GM23338 (cell line): ENCODE data around the gene GSAP. TPM values are rescaled to one million over a fixed set of nuclear protein-coding genes. Genes with fewer than 3 reads are reported as not detected.

Experiments
- ATAC-seq: fragments of 200-7000 bp; cut with Tn5 transposase; 3 replicates; pipeline ENCODE4 v1.9.1; 2020
- DNase-seq: peaks from one replicate; pipeline ENCODE4 v3.0.0-alpha.2; 2015; ENCODE audit warnings: low spot score
- H2AFZ ChIP-seq: fragments of 200-600 bp; sonication (generic); 2 replicates; pipeline ENCODE4 v1.8.0; 2016; ENCODE audit warnings: antibody characterized with exemption, mild to moderate bottlenecking, moderate library complexity
- H3F3A ChIP-seq: fragments of 200-600 bp; sonication (generic); replicated peaks from 2 replicates; pipeline ENCODE4 v1.8.0; 2017; ENCODE audit warnings: antibody characterized with exemption, mixed run types, low read depth
- H3K27ac ChIP-seq: fragments of 200-600 bp; sonication (generic); 2 replicates; pipeline ENCODE4 v1.6.1; 2016; ENCODE audit warnings: low read depth
- H3K27me3 ChIP-seq: fragments of 200-600 bp; sonication (generic); 2 replicates; pipeline ENCODE4 v1.8.0; 2016; ENCODE audit warnings: mild to moderate bottlenecking, mixed run types, moderate library complexity; ENCODE audit not compliant: insufficient read depth
- H3K36me3 ChIP-seq: fragments of 200-600 bp; sonication (generic); 2 replicates; pipeline ENCODE4 v1.8.0; 2016; ENCODE audit warnings: mild to moderate bottlenecking; ENCODE audit not compliant: insufficient read depth
- H3K4me1 ChIP-seq: fragments of 200-600 bp; sonication (generic); 2 replicates; pipeline ENCODE4 v1.8.0; 2016; ENCODE audit warnings: mild to moderate bottlenecking, moderate library complexity; ENCODE audit not compliant: insufficient read depth
- H3K4me2 ChIP-seq: fragments of 200-600 bp; sonication (generic); 2 replicates; pipeline ENCODE4 v1.7.1; 2017; ENCODE audit warnings: mixed run types
- H3K4me3 ChIP-seq: fragments of 200-600 bp; sonication (generic); 2 replicates; pipeline ENCODE4 v1.6.1; 2016; ENCODE audit warnings: mixed run types
- H3K79me2 ChIP-seq: fragments of 200-600 bp; sonication (generic); replicated peaks from 2 replicates; pipeline ENCODE4 v1.8.0; 2017; ENCODE audit warnings: mild to moderate bottlenecking; ENCODE audit not compliant: insufficient read depth
- H3K9me2 ChIP-seq: fragments of 200-600 bp; sonication (generic); 2 replicates; pipeline ENCODE4 v1.8.0; 2017; ENCODE audit not compliant: insufficient read depth
- H4K20me1 ChIP-seq: fragments of 200-600 bp; sonication (generic); replicated peaks from 2 replicates; pipeline ENCODE4 v1.8.0; 2017; ENCODE audit warnings: mild to moderate bottlenecking; ENCODE audit not compliant: insufficient read depth
- H3K27ac Mint-ChIP-seq: 2 replicates; pipeline ENCODE4 v1.8.0; 2020; ENCODE audit warnings: inconsistent platforms, mild to moderate bottlenecking, moderate library complexity, mixed read lengths
- H3K27me3 Mint-ChIP-seq: 3 replicates; pipeline ENCODE4 v1.8.0; 2022; ENCODE audit warnings: low read depth, mild to moderate bottlenecking, moderate library complexity, mixed read lengths, inconsistent platforms; ENCODE audit not compliant: insufficient read depth, poor library complexity
- H3K36me3 Mint-ChIP-seq: 3 replicates; pipeline ENCODE4 v1.8.0; 2021; ENCODE audit warnings: low read depth, mild to moderate bottlenecking, inconsistent platforms, moderate library complexity, mixed read lengths
- H3K4me1 Mint-ChIP-seq: 3 replicates; pipeline ENCODE4 v1.8.0; 2020; ENCODE audit warnings: mild to moderate bottlenecking, inconsistent platforms, mixed read lengths
- H3K4me3 Mint-ChIP-seq: 3 replicates; pipeline ENCODE4 v1.8.0; 2021; ENCODE audit warnings: moderate library complexity, mild to moderate bottlenecking, inconsistent platforms, mixed read lengths
- H3K9me3 Mint-ChIP-seq: 3 replicates; pipeline ENCODE4 v1.8.0; 2020; ENCODE audit warnings: moderate library complexity, mild to moderate bottlenecking, inconsistent platforms, mixed read lengths
- CREB1 ChIP-seq: fragments of 250-450 bp; sonication (Bioruptor Pico); IDR thresholded peaks from 2 replicates; pipeline ENCODE4 v1.5.0; 2020; ENCODE audit warnings: low read depth, mild to moderate bottlenecking, moderate library complexity
- CTCF ChIP-seq, 2 experiments: fragments of 200-600 bp in 1 of 2; sonication (generic) in 1 of 2; conservative IDR thresholded peaks; 2 replicates each; pipeline versions ENCODE4 v1.5.1 to v1.6.1; 2016 to 2017; ENCODE audit warnings: antibody characterized with exemption in 2 of 2, low read depth in 2 of 2, mild to moderate bottlenecking in 2 of 2, moderate library complexity in 1 of 2
- ETS1 ChIP-seq: IDR thresholded peaks from 2 replicates; pipeline ENCODE4 v1.6.1; 2016; ENCODE audit warnings: antibody characterized with exemption
- EZH2 ChIP-seq: fragments of 200-600 bp; sonication (generic); IDR thresholded peaks from one replicate; pipeline ENCODE4 v1.8.0; 2017; ENCODE audit warnings: antibody characterized with exemption, mild to moderate bottlenecking, low read depth; ENCODE audit not compliant: unreplicated experiment
- EZH2phosphoT487 ChIP-seq: fragments of 200-600 bp; sonication (generic); IDR thresholded peaks from one replicate; pipeline ENCODE4 v1.8.1; 2018; ENCODE audit warnings: antibody characterized with exemption; ENCODE audit not compliant: unreplicated experiment
- JUNB ChIP-seq: IDR thresholded peaks from one replicate; pipeline ENCODE4 v1.6.1; 2016; ENCODE audit warnings: antibody characterized with exemption; ENCODE audit not compliant: unreplicated experiment
- NANOG ChIP-seq: IDR thresholded peaks from 2 replicates; pipeline ENCODE4 v1.6.1; 2016; ENCODE audit warnings: antibody characterized with exemption, borderline replicate concordance
- POLR2AphosphoS5 ChIP-seq: IDR thresholded peaks from 2 replicates; pipeline ENCODE4 v1.6.1; 2016; ENCODE audit warnings: antibody characterized with exemption, low read depth
- STAT1 ChIP-seq: IDR thresholded peaks from one replicate; pipeline ENCODE4 v1.6.1; 2016; ENCODE audit warnings: antibody characterized with exemption; ENCODE audit not compliant: unreplicated experiment
- ZNF114 ChIP-seq: fragments of 250-450 bp; sonication (Bioruptor Pico); IDR thresholded peaks from 2 replicates; pipeline ENCODE4 v1.5.0; 2020; ENCODE audit warnings: mild to moderate bottlenecking, moderate library complexity
- ZNF331 ChIP-seq: fragments of 250-450 bp; sonication (Bioruptor Pico); IDR thresholded peaks from 2 replicates; pipeline ENCODE4 v1.5.0; 2020; ENCODE audit warnings: low read depth, mild to moderate bottlenecking, moderate library complexity
- polyA plus RNA-seq: library from polyadenylated mRNA; unstranded; fragments of >200 nt; fragmentation: Nextera tagmentation; extraction: Ambion mirVana; gene quantifications from 2 replicates; pipeline ENCODE4 v1.2.1, GENCODE V29; 2016
- total RNA-seq: library from RNA; depleted of rRNA; stranded (reverse); fragments of >200 nt; shearing (Covaris generic); gene quantifications from 2 replicates; pipeline ENCODE4 v1.2.3, GENCODE V29; 2014
- TF ChIP-seq, protein P1 (sequence below): fragments of 250-450 bp; sonication (Bioruptor Pico); IDR thresholded peaks from 2 replicates; pipeline ENCODE4 v1.5.0; 2020; ENCODE audit warnings: mild to moderate bottlenecking, moderate library complexity
- TF ChIP-seq, protein P2 (sequence below): IDR thresholded peaks from one replicate; pipeline ENCODE4 v1.6.1; 2018; ENCODE audit warnings: antibody characterized with exemption; ENCODE audit not compliant: unreplicated experiment

Gene GSAP
- total and polyA plus RNA-seq, 2 experiments from 2014 or later = 0.63 to 1.1 TPM

DNA sequence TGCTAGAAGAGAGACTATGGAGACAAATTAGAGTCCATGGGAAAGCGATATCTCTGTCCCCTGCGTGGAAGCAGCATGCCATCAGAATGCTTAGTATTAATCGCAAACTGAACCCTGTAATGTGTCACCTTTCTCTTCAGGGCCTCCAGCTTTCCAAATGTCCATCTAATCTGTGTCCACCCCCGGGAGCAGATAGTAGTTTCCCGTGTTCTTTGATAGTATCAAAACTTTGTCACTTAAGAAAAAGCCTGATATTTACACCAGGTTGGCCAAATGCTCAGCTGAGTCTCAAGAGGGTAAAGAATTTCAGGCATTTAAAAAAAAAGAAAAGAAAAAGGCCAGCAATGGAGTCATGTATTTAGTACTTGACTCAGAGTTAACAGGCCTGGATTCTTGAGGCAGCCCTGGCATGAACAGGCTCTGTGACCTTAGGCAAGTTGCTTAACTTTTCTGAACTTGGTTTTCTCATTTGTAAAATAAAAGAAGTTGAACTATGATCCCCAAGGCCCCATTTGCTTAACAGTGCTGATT lies 10.4 kb upstream of the GSAP start:
- peak overlapping the region; percentile 4 for H3K4me2 ChIP-seq
- ATAC-seq = peak; percentile 38
- DNase-seq = peak; percentile 65
- H3K4me1 Mint-ChIP-seq = peaks cover 55% of the 10 kb centered on the region
- H3K4me1 ChIP-seq = peaks cover 37% of the 10 kb centered on the region
- H2AFZ ChIP-seq = no peak overlapping the region
- H3K27me3 ChIP-seq = no peaks in the 10 kb centered on the region
- peaks cover 8% of the 10 kb centered on the region for H3K27me3 Mint-ChIP-seq
- peak overlapping the region; percentile 7 for H3K27ac ChIP-seq
- no peaks in the 10 kb centered on the region for H3K36me3 ChIP-seq
- peak overlapping the region; percentile 47 for H3K4me3 Mint-ChIP-seq
- TF ChIP-seq EZH2 (no peak), ZNF331 (CRISPR knock-in tag) (no peak), ZNF114 (CRISPR knock-in tag) (no peak), NANOG (no peak), CREB1 (CRISPR knock-in tag) (no peak), STAT1 (no peak), ETS1 (no peak), CTCF (conservative IDR thresholded peaks at IDR 0.05; ENCODE audit: low read depth in 2 of 2) (no peak), EZH2phosphoT487 (no peak), JUNB (no peak), POLR2AphosphoS5 (no peak)
- TF ChIP-seq, protein P1, sequence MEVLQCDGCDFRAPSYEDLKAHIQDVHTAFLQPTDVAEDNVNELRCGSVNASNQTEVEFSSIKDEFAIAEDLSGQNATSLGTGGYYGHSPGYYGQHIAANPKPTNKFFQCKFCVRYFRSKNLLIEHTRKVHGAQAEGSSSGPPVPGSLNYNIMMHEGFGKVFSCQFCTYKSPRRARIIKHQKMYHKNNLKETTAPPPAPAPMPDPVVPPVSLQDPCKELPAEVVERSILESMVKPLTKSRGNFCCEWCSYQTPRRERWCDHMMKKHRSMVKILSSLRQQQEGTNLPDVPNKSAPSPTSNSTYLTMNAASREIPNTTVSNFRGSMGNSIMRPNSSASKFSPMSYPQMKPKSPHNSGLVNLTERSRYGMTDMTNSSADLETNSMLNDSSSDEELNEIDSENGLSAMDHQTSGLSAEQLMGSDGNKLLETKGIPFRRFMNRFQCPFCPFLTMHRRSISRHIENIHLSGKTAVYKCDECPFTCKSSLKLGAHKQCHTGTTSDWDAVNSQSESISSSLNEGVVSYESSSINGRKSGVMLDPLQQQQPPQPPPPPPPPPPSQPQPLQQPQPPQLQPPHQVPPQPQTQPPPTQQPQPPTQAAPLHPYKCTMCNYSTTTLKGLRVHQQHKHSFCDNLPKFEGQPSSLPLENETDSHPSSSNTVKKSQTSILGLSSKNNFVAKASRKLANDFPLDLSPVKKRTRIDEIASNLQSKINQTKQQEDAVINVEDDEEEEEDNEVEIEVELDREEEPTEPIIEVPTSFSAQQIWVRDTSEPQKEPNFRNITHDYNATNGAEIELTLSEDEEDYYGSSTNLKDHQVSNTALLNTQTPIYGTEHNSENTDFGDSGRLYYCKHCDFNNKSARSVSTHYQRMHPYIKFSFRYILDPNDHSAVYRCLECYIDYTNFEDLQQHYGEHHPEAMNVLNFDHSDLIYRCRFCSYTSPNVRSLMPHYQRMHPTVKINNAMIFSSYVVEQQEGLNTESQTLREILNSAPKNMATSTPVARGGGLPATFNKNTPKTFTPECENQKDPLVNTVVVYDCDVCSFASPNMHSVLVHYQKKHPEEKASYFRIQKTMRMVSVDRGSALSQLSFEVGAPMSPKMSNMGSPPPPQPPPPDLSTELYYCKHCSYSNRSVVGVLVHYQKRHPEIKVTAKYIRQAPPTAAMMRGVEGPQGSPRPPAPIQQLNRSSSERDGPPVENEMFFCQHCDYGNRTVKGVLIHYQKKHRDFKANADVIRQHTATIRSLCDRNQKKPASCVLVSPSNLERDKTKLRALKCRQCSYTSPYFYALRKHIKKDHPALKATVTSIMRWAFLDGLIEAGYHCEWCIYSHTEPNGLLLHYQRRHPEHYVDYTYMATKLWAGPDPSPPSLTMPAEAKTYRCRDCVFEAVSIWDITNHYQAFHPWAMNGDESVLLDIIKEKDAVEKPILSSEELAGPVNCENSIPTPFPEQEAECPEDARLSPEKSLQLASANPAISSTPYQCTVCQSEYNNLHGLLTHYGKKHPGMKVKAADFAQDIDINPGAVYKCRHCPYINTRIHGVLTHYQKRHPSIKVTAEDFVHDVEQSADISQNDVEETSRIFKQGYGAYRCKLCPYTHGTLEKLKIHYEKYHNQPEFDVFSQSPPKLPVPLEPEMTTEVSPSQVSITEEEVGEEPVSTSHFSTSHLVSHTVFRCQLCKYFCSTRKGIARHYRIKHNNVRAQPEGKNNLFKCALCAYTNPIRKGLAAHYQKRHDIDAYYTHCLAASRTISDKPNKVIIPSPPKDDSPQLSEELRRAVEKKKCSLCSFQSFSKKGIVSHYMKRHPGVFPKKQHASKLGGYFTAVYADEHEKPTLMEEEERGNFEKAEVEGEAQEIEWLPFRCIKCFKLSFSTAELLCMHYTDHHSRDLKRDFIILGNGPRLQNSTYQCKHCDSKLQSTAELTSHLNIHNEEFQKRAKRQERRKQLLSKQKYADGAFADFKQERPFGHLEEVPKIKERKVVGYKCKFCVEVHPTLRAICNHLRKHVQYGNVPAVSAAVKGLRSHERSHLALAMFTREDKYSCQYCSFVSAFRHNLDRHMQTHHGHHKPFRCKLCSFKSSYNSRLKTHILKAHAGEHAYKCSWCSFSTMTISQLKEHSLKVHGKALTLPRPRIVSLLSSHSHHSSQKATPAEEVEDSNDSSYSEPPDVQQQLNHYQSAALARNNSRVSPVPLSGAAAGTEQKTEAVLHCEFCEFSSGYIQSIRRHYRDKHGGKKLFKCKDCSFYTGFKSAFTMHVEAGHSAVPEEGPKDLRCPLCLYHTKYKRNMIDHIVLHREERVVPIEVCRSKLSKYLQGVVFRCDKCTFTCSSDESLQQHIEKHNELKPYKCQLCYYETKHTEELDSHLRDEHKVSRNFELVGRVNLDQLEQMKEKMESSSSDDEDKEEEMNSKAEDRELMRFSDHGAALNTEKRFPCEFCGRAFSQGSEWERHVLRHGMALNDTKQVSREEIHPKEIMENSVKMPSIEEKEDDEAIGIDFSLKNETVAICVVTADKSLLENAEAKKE (CRISPR knock-in tag) = no peak
- TF ChIP-seq, protein P2, sequence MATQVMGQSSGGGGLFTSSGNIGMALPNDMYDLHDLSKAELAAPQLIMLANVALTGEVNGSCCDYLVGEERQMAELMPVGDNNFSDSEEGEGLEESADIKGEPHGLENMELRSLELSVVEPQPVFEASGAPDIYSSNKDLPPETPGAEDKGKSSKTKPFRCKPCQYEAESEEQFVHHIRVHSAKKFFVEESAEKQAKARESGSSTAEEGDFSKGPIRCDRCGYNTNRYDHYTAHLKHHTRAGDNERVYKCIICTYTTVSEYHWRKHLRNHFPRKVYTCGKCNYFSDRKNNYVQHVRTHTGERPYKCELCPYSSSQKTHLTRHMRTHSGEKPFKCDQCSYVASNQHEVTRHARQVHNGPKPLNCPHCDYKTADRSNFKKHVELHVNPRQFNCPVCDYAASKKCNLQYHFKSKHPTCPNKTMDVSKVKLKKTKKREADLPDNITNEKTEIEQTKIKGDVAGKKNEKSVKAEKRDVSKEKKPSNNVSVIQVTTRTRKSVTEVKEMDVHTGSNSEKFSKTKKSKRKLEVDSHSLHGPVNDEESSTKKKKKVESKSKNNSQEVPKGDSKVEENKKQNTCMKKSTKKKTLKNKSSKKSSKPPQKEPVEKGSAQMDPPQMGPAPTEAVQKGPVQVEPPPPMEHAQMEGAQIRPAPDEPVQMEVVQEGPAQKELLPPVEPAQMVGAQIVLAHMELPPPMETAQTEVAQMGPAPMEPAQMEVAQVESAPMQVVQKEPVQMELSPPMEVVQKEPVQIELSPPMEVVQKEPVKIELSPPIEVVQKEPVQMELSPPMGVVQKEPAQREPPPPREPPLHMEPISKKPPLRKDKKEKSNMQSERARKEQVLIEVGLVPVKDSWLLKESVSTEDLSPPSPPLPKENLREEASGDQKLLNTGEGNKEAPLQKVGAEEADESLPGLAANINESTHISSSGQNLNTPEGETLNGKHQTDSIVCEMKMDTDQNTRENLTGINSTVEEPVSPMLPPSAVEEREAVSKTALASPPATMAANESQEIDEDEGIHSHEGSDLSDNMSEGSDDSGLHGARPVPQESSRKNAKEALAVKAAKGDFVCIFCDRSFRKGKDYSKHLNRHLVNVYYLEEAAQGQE = no peak
- H3F3A ChIP-seq = no peaks in the 10 kb centered on the region
- H3K36me3 Mint-ChIP-seq = no peaks in the 10 kb centered on the region
- H3K79me2 ChIP-seq = no peaks in the 10 kb centered on the region
- peak overlapping the region; percentile 25 for H3K27ac Mint-ChIP-seq
- H3K9me2 ChIP-seq = no peaks in the 10 kb centered on the region
- no peaks in the 10 kb centered on the region for H3K9me3 Mint-ChIP-seq
- no peaks in the 10 kb centered on the region for H4K20me1 ChIP-seq
- H3K4me3 ChIP-seq = 0 out of 2 replicates have a peak overlapping the region, but pooled peaks have one; percentile 0
